Measurements from ENCODE around the gene OR52N5. TPM values are rescaled to one million over a fixed set of nuclear protein-coding genes. Genes with fewer than 3 reads are reported as not detected.

OR52N5 gene
- total and polyA plus RNA-seq, 2 donors (not counting 3 experiments of a cell fraction or from before 2014, with no cell fraction given): not detected

- no peaks in the 10 kb centered on the region for H3K9me3 ChIP-seq (replicated peaks; ENCODE audit: control insufficient read depth, insufficient read depth, low read length)
- no TSS peak for BruUV-seq (replicated peaks)
- H3K79me2 ChIP-seq (ENCODE audit: control insufficient read depth, insufficient read depth, low read length): no peaks in the 10 kb centered on the region
- POLR2A ChIA-PET: no interaction called here
- no peak overlapping the region for H3K4me2 ChIP-seq (ENCODE audit: insufficient read depth, low read length)
- no peaks in the 10 kb centered on the region for H4K20me1 ChIP-seq (replicated peaks; ENCODE audit: control insufficient read depth, extremely low read depth, insufficient read depth, low read length)
- H3K4me3 ChIP-seq (replicated peaks in 1 of 3; ENCODE audit: insufficient read depth in 1 of 3, low read depth in 1 of 3, low read length in 3 of 3): no peak overlapping the region
- intact Hi-C loops (cut with micrococcal nuclease) (no loop called here), dilution Hi-C loops (cut with MboI; ENCODE audit: extremely low pct_ligation_motif_present, low sequenced_read_pairs) (no loop called here)
- no peak overlapping the region for H3K27ac ChIP-seq (ENCODE audit: insufficient read depth, low read depth, low read length)
- no peak overlapping the region for H3K9ac ChIP-seq (replicated peaks; ENCODE audit: extremely low read depth, insufficient read depth, low read length)
- no peaks in the 10 kb centered on the region for H3K27me3 ChIP-seq (ENCODE audit: control insufficient read depth in 2 of 2, insufficient read depth in 2 of 2, low read length in 2 of 2)
- H3K4me1 ChIP-seq (ENCODE audit: control insufficient read depth, extremely low read depth, insufficient read depth, low read length): no peaks in the 10 kb centered on the region
- H2AFZ ChIP-seq (ENCODE audit: low read depth, low read length): no peak overlapping the region
- no peak for FAIRE-seq
- CTCF ChIA-PET: no interaction called here
- no peak for TF ChIP-seq EZH2 (IDR thresholded peaks at IDR 0.05; ENCODE audit: borderline replicate concordance, low read depth, low read length, severe bottlenecking)
- no peak for TF ChIP-seq MAX (IDR thresholded peaks at IDR 0.05; ENCODE audit: insufficient read depth, insufficient read length)
- no peak for TF ChIP-seq POLR2AphosphoS5 (IDR thresholded peaks at IDR 0.05; ENCODE audit: insufficient read depth, low read depth, low read length)
- TF ChIP-seq GATA2 (IDR thresholded peaks at IDR 0.05; ENCODE audit: insufficient read depth, insufficient read length, low read depth, low read length): no peak
- no peak for TF ChIP-seq MYC (IDR thresholded peaks at IDR 0.05; ENCODE audit: low read depth, low read length)
- no peak for TF ChIP-seq JUN (IDR thresholded peaks at IDR 0.05; ENCODE audit: borderline replicate concordance, insufficient read depth, insufficient read length, low read depth)
- TF ChIP-seq CTCF (IDR thresholded peaks at IDR 0.05; ENCODE audit: extremely low read depth in 1 of 2, insufficient read depth in 1 of 2, low read depth in 1 of 2, low read length in 2 of 2): no peak
- TF ChIP-seq FOS (IDR thresholded peaks at IDR 0.05; ENCODE audit: borderline replicate concordance, insufficient read depth, low read length): no peak
- TF ChIP-seq POLR2A (IDR thresholded peaks at IDR 0.05; ENCODE audit: low read depth, low read length): no peak
- H3K36me3 ChIP-seq (ENCODE audit: control insufficient read depth in 2 of 2, extremely low read depth in 1 of 2, insufficient read depth in 2 of 2, low read length in 2 of 2): no peaks in the 10 kb centered on the region
- no peak for DNase-seq (ENCODE audit: low read depth, low spot score)
- H3K9me1 ChIP-seq (replicated peaks; ENCODE audit: control insufficient read depth, extremely low read depth, insufficient read depth, low read length): no peaks in the 10 kb centered on the region
These were observed 36.5 kb downstream of the OR52N5 start for GRCh38 chr11:5746614-5747013.
